Breast epithelium (tissue), 3 donors: ENCODE results near the gene ATG7.

Experiments
- CTCF ChIP-seq, 3 donors: fragments of 450-650 bp; IDR thresholded peaks; one replicate each; pipeline ENCODE4 v1.5.1; 2016 to 2017; ENCODE audit warnings: antibody characterized with exemption in 3 of 3, mild to moderate bottlenecking in 3 of 3, moderate library complexity in 3 of 3
- POLR2AphosphoS5 ChIP-seq, 3 donors: sonication (generic); formaldehyde crosslinking; IDR thresholded peaks; one replicate each; pipeline ENCODE4 v1.6.1; 2017; ENCODE audit warnings: antibody characterized with exemption in 3 of 3

GRCh38 chr3:11407644-11408043 lies 135.4 kb downstream of the ATG7 start:
- TF ChIP-seq CTCF (IDR thresholded peaks at IDR 0.05), result no peak
- no peak for TF ChIP-seq POLR2AphosphoS5 (IDR thresholded peaks at IDR 0.05)
